Gastrocnemius medialis (tissue), 4 donors: ENCODE measurements around the gene NAALADL1. TPM values are rescaled to one million over a fixed set of nuclear protein-coding genes. Genes with fewer than 3 reads are reported as not detected.
A peak's percentile ranks its signal among the peaks of the same experiment; 100 is the strongest.

Experiments
- ATAC-seq, 2 donors: fragments of 150-250 bp; one replicate each; pipeline ENCODE4 v1.9.1; 2016
- DNase-seq, 2 donors: peaks; one replicate each; pipeline ENCODE4 v3.0.0-alpha.2; 2019
- H3K27ac ChIP-seq, 4 donors: fragments of 200-600 bp; sonication (generic); 1 replicate in 1 of 4; 2 replicates in 3 of 4; pipeline ENCODE4 v1.5.1; 2016 to 2018; ENCODE audit warnings: mild to moderate bottlenecking in 2 of 4, moderate library complexity in 1 of 4
- H3K27me3 ChIP-seq, 3 donors: fragments of 200-600 bp; sonication (generic) in 2 of 3; 1 replicate in 1 of 3; 2 replicates in 2 of 3; pipeline versions ENCODE4 v1.5.1 to v1.6.0; 2016 to 2019; ENCODE audit warnings: mild to moderate bottlenecking in 1 of 3, moderate library complexity in 1 of 3
- H3K36me3 ChIP-seq, 2 donors: fragments of 200-600 bp; sonication (generic) in 1 of 2; one replicate each; pipeline ENCODE4 v1.5.1; 2017 to 2018
- H3K4me1 ChIP-seq, 2 donors: fragments of 200-600 bp; sonication (generic) in 1 of 2; one replicate each; pipeline ENCODE4 v1.5.1; 2016 to 2017; ENCODE audit warnings: mild to moderate bottlenecking in 2 of 2
- H3K4me3 ChIP-seq, 4 donors: fragments of 200-600 bp; sonication (generic) in 3 of 4; 1 replicate in 1 of 4; 2 replicates in 3 of 4; pipeline ENCODE4 v1.5.1; 2016 to 2019; ENCODE audit warnings: mild to moderate bottlenecking in 2 of 4
- H3K9me3 ChIP-seq, 3 donors: fragments of 200-600 bp; sonication (generic) in 2 of 3; 1 replicate in 1 of 3; 2 replicates in 2 of 3; pipeline ENCODE4 v1.5.1; 2016 to 2019
- CTCF ChIP-seq, 5 experiments: fragments of 450-650 bp in 3 of 5; fragments of 200-600 bp in 2 of 5; sonication (generic) in 2 of 5; IDR thresholded peaks in 4 of 5; conservative IDR thresholded peaks in 1 of 5; 1 replicate in 4 of 5; 2 replicates in 1 of 5; pipeline ENCODE4 v1.5.1; 2016 to 2019; ENCODE audit warnings: antibody characterized with exemption in 5 of 5, mild to moderate bottlenecking in 3 of 5, moderate library complexity in 3 of 5
- POLR2A ChIP-seq, 2 donors: fragments of 450-650 bp; IDR thresholded peaks; one replicate each; pipeline ENCODE4 v1.6.1; 2017; ENCODE audit warnings: antibody characterized with exemption in 2 of 2, mild to moderate bottlenecking in 2 of 2, moderate library complexity in 2 of 2
- in situ Hi-C, 4 donors: fragments of 200-750 bp; cut with MboI; loops; one replicate each; pipeline versions ENCODE4 v1.15.0 to v1.8.0; 2017; ENCODE audit warnings: low sequenced_read_pairs in 4 of 4
- intact Hi-C: fragments of 100-400 bp; cut with DNase I; formaldehyde crosslinking; loops from one replicate; pipeline ENCODE4 v1.15.1; 2023; ENCODE audit warnings: low total_unique reads
- total RNA-seq, 4 donors: library from RNA; depleted of rRNA; stranded (reverse); fragments of >200 nt; gene quantifications; one replicate each; pipeline versions ENCODE4 v1.1.0 to v1.2.3, GENCODE V29; 2016

NAALADL1 gene
- total RNA-seq = 1 to 10 TPM in 3 of 4 donors, under 1 TPM in 1; 0.22 to 4.0 (median 2.6) TPM

GRCh38 chr11:65058419-65059054 lies at the start of gene NAALADL1:
Gene NAALADL1 (minus strand): TSS chr11:65058553. CDS start chr11:65058521, 32 bp downstream.
- no peak within 1 kb of the TSS for H3K27ac ChIP-seq

DNA sequence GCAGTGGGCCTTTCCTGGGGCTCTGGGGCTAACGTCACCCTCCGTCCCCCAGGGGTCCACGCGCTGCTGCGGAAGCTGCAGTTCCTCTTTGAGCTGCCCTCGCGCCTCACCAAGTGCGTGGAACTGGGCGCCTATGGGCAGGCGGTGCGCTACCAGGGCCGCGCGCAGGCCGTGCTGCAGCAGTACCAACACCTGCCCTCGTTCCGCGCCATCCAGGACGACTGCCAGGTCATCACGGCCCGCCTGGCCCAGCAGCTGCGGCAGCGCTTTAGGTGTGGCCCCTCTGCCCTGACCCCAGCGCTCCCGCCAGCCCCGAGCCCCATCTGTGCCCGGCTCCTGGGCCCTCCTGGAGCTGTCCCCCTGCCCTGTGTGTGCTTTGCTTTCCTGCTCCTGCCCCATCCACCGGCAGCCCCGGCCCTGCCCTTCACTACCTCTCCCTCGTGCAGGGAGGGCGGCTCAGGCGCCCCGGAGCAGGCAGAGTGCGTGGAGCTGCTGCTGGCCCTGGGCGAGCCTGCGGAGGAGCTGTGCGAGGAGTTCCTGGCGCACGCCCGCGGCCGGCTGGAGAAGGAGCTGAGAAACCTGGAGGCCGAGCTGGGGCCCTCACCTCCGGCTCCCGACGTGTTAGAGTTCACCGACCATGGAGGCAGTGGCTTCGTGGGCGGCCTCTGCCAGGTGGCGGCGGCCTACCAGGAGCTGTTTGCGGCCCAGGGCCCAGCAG lies 49.6 kb upstream of the NAALADL1 start:
- TF ChIP-seq CTCF (IDR thresholded peaks at IDR 0.05 in 4 of 5, conservative IDR thresholded peaks at IDR 0.05 in 1 of 5) = no peak
- no peak for TF ChIP-seq POLR2A (IDR thresholded peaks at IDR 0.05)
- Histone ChIP-seq H3K9me3 (no peaks in the 10 kb centered on the region), H3K27ac (no peak overlapping the region), H3K4me3 (no peak overlapping the region), H3K27me3 (no peaks in the 10 kb centered on the region), H3K36me3 (peaks cover 0 to 13% of the 10 kb centered on the region in 2 donors), H3K4me1 (peaks cover 37 to 42% of the 10 kb centered on the region in 2 donors)
- DNase-seq (no peak), ATAC-seq (no peak)
- intact Hi-C loops (no loop called here), in situ Hi-C loops (no loop called here)

More at GRCh38 chr11:65058419-65059054, at the start of gene NAALADL1:
- ATAC-seq (no peak), DNase-seq (no peak)
- H3K4me3 ChIP-seq = no peak within 1 kb of the TSS
- intact Hi-C loops (no loop called here), in situ Hi-C loops (no loop called here)
- TF ChIP-seq CTCF (IDR thresholded peaks at IDR 0.05 in 4 of 5, conservative IDR thresholded peaks at IDR 0.05 in 1 of 5) (no peak), POLR2A (IDR thresholded peaks at IDR 0.05) (no peak)
- H3K36me3 ChIP-seq = no peaks in the 10 kb centered on the region
- no peaks in the 10 kb centered on the region for H3K4me1 ChIP-seq
- H3K9me3 ChIP-seq = no peaks in the 10 kb centered on the region
- H3K27me3 ChIP-seq = no peaks in the 10 kb centered on the region

DNA sequence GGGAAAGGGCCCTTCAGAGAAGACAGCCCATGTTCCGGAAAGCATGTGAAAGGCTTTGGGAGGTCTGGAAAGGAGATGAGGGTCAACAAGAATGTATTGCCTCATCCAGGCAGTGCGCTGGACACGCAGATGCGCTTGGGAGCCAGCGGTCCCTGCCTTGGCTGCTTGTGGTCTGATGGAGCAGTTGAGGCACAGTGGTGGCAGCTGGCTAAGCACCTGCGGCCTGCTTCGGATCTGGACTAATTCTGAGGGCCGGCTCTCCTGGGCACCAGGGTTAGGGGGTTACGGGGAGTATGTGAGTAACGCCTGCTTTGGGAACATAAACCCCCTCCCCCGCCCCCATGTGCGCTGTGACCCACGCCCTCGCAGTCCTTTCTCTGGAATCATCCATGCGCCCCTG lies 48.7 kb upstream of the NAALADL1 start:
- no peak for ATAC-seq
- no peak for DNase-seq
- H3K27ac ChIP-seq = no peak overlapping the region
- intact Hi-C loops = no loop called here
- H3K36me3 ChIP-seq = peaks cover 0 to 13% of the 10 kb centered on the region in 2 donors
- in situ Hi-C loops = no loop called here
- H3K27me3 ChIP-seq = no peaks in the 10 kb centered on the region
- no peak overlapping the region for H3K4me3 ChIP-seq
- no peaks in the 10 kb centered on the region for H3K9me3 ChIP-seq
- H3K4me1 ChIP-seq = peaks cover 40 to 43% of the 10 kb centered on the region in 2 donors
- TF ChIP-seq CTCF (IDR thresholded peaks at IDR 0.05 in 4 of 5, conservative IDR thresholded peaks at IDR 0.05 in 1 of 5) (no peak), POLR2A (IDR thresholded peaks at IDR 0.05) (no peak)

GRCh38 chr11:65104628-65105027 lies 46.3 kb upstream of the NAALADL1 start:
- intact Hi-C loops (no loop called here), in situ Hi-C loops (no loop called here)
- no peak for ATAC-seq
- no peak for DNase-seq
- Histone ChIP-seq H3K27ac (peak overlapping the region in 2 of 4 donors; percentile 50 to 68), H3K27me3 (no peaks in the 10 kb centered on the region), H3K36me3 (peaks cover 0 to 13% of the 10 kb centered on the region in 2 donors), H3K4me3 (no peak overlapping the region), H3K9me3 (no peaks in the 10 kb centered on the region), H3K4me1 (peaks cover 35 to 39% of the 10 kb centered on the region in 2 donors)
- no peak for TF ChIP-seq CTCF (IDR thresholded peaks at IDR 0.05 in 4 of 5, conservative IDR thresholded peaks at IDR 0.05 in 1 of 5)
- no peak for TF ChIP-seq POLR2A (IDR thresholded peaks at IDR 0.05)
